GM10847 (cell line): ENCODE data around the gene CORIN.

Experiments used
- POLR2A ChIP-seq: IDR thresholded peaks from 2 replicates; pipeline ENCODE4 v1.6.1; 2011; ENCODE audit not compliant: insufficient read length; ENCODE audit errors: extremely low read depth

Gene CORIN

GRCh38 chr4:47837908-47838294 is at the start of gene CORIN:
Gene CORIN, minus strand, starts transcription at chr4:47838067. Its CDS starts 118 bp downstream, at chr4:47837949.
- no peak for TF ChIP-seq POLR2A

- TF ChIP-seq POLR2A = no peak
Measured at GRCh38 chr4:47882228-47882627, 44.4 kb upstream of the CORIN start.

- no peak for TF ChIP-seq POLR2A
Measured at GRCh38 chr4:47879458-47879857, 41.6 kb upstream of the CORIN start.

GRCh38 chr4:47876784-47877546 is 39.1 kb upstream of the CORIN start:
- TF ChIP-seq POLR2A = no peak

GRCh38 chr4:47876310-47876709 is 38.4 kb upstream of the CORIN start:
- TF ChIP-seq POLR2A = no peak

- no peak for TF ChIP-seq POLR2A
Measured at GRCh38 chr4:47873877-47874541, 36.1 kb upstream of the CORIN start.

GRCh38 chr4:47863486-47863885 is 25.6 kb upstream of the CORIN start:
- TF ChIP-seq POLR2A = no peak

- TF ChIP-seq POLR2A = no peak
Measured at GRCh38 chr4:47862297-47862696, 24.4 kb upstream of the CORIN start.

- TF ChIP-seq POLR2A = no peak
Measured at GRCh38 chr4:47860305-47860704, 22.4 kb upstream of the CORIN start.

GRCh38 chr4:47858006-47858405 is 20.1 kb upstream of the CORIN start:
- no peak for TF ChIP-seq POLR2A

- TF ChIP-seq POLR2A = no peak
Measured at GRCh38 chr4:47856713-47857112, 18.8 kb upstream of the CORIN start.

- TF ChIP-seq POLR2A = no peak
Measured at GRCh38 chr4:47855350-47855749, 17.5 kb upstream of the CORIN start.

- TF ChIP-seq POLR2A = no peak
Measured at GRCh38 chr4:47852136-47852535, 14.3 kb upstream of the CORIN start.

GRCh38 chr4:47849466-47849865 is 11.6 kb upstream of the CORIN start:
- TF ChIP-seq POLR2A = no peak

GRCh38 chr4:47848041-47848440 is 10.2 kb upstream of the CORIN start:
- no peak for TF ChIP-seq POLR2A

- TF ChIP-seq POLR2A = no peak
Measured at GRCh38 chr4:47842985-47843384, 5.1 kb upstream of the CORIN start.

- TF ChIP-seq POLR2A = no peak
Measured at GRCh38 chr4:47840291-47840690, 2.4 kb upstream of the CORIN start.
